OCI-LY3 (cell line): ENCODE results near the gene OOSP2.

Experiments
- EZH2phosphoT487 ChIP-seq: fragments of 200-600 bp; shearing (Covaris generic); IDR thresholded peaks from 2 replicates; pipeline ENCODE4 v1.6.1; 2018; ENCODE audit warnings: antibody characterized with exemption, mixed run types, low read depth
- TF ChIP-seq, protein P1 (sequence below): fragments of 200-600, 300-600 bp; sonication (generic); IDR thresholded peaks from 2 replicates; pipeline ENCODE4 v1.5.1; 2014; ENCODE audit warnings: antibody characterized with exemption, low read length, low read depth

DNA sequence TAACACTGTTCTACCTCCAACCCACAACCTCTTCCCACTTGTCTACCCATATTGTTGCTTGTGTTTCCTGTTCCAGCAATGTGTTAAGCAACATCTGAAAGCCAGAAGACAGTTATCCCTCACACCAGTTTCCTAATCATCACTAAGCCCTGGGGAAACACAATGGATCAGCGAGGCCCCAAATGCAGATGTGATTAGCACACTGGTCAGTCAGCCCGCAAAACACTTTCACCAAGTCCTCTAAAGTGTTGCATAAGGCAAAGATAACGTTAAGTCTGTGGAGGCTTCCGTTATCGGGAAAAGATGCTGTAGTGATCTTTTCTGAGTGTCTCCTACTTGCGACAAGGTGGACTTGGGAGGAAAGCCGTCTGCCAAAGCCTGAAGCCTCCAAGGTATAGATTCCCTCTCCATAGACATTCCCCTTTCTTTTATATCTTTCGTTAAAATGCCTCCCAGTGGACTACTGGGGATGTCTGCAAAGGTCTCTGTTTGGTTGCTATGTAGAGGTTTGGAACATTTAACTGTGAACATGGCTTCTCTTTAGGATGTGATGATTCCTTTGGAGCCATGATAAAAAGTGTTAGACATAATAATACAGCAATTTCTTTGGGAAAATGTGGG, 16.2 kb downstream of the OOSP2 start, which contains the start of gene MS4A3:
- no peak for TF ChIP-seq EZH2phosphoT487
- TF ChIP-seq, protein P1, sequence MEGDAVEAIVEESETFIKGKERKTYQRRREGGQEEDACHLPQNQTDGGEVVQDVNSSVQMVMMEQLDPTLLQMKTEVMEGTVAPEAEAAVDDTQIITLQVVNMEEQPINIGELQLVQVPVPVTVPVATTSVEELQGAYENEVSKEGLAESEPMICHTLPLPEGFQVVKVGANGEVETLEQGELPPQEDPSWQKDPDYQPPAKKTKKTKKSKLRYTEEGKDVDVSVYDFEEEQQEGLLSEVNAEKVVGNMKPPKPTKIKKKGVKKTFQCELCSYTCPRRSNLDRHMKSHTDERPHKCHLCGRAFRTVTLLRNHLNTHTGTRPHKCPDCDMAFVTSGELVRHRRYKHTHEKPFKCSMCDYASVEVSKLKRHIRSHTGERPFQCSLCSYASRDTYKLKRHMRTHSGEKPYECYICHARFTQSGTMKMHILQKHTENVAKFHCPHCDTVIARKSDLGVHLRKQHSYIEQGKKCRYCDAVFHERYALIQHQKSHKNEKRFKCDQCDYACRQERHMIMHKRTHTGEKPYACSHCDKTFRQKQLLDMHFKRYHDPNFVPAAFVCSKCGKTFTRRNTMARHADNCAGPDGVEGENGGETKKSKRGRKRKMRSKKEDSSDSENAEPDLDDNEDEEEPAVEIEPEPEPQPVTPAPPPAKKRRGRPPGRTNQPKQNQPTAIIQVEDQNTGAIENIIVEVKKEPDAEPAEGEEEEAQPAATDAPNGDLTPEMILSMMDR, result no peak
